GM18909 (cell line): ENCODE data around the gene EN1.

ENCODE experiments used
- ATAC-seq: cut with Tn5 transposase; IDR thresholded peaks from one replicate; pipeline ENCODE4 v1.9.1; 2021; ENCODE audit warnings: mild to moderate bottlenecking; ENCODE audit not compliant: unreplicated experiment, poor library complexity

The EN1 gene

GRCh38 chr2:118856330-118856977 lies 9.0 kb upstream of the EN1 start:
- ATAC-seq = no peak

- peak; percentile 87 for ATAC-seq
These were observed 8.2 kb upstream of the EN1 start for GRCh38 chr2:118855451-118856279.

GRCh38 chr2:118854507-118855345 lies 7.3 kb upstream of the EN1 start:
- ATAC-seq = no peak

- no peak for ATAC-seq
These were observed 6.3 kb upstream of the EN1 start for GRCh38 chr2:118853651-118854291.

- ATAC-seq = no peak
These were observed 5.7 kb upstream of the EN1 start for GRCh38 chr2:118853129-118853640.

- ATAC-seq = no peak
These were observed 5.2 kb upstream of the EN1 start for GRCh38 chr2:118852605-118853128.

- no peak for ATAC-seq
These were observed 4.2 kb upstream of the EN1 start for GRCh38 chr2:118851650-118852049.

GRCh38 chr2:118850901-118851415 lies 3.5 kb upstream of the EN1 start:
- ATAC-seq = no peak

- no peak for ATAC-seq
These were observed 2.9 kb upstream of the EN1 start for GRCh38 chr2:118850168-118850900.

- ATAC-seq = no peak
These were observed 2.0 kb upstream of the EN1 start for GRCh38 chr2:118849226-118850167.

GRCh38 chr2:118848381-118849225 lies 1.2 kb upstream of the EN1 start:
- no peak for ATAC-seq

GRCh38 chr2:118847762-118848172 lies 319 bp upstream of the EN1 start:
- ATAC-seq = no peak

- no peak for ATAC-seq
These were observed 951 bp downstream of the EN1 start for GRCh38 chr2:118846442-118846952.

- no peak for ATAC-seq
These were observed 1.7 kb downstream of the EN1 start for GRCh38 chr2:118845522-118846441.

GRCh38 chr2:118845005-118845521 lies 2.4 kb downstream of the EN1 start:
- ATAC-seq = no peak
